GM12891 (cell line): ENCODE measurements around the gene RBM22.

Source experiments
- PAX5 ChIP-seq: IDR thresholded peaks from 2 replicates; pipeline ENCODE4 v1.6.1; 2011; ENCODE audit warnings: low read length, moderate library complexity, mild to moderate bottlenecking; ENCODE audit not compliant: insufficient read depth, severe bottlenecking
- POLR2A ChIP-seq: IDR thresholded peaks from 2 replicates; pipeline ENCODE4 v1.6.1; 2011; ENCODE audit warnings: low read depth, low read length, control low read depth
- POLR2AphosphoS5 ChIP-seq: IDR thresholded peaks from 2 replicates; pipeline ENCODE4 v1.6.1; 2011; ENCODE audit warnings: low read depth, low read length, control low read depth
- POU2F2 ChIP-seq: IDR thresholded peaks from 2 replicates; pipeline ENCODE4 v1.6.1; 2011; ENCODE audit warnings: low read depth, mild to moderate bottlenecking, control low read depth, low read length, moderate library complexity
- SPI1 ChIP-seq: IDR thresholded peaks from 2 replicates; pipeline ENCODE4 v1.6.1; 2011; ENCODE audit warnings: low read depth, low read length, control low read depth
- TAF1 ChIP-seq: IDR thresholded peaks from 2 replicates; pipeline ENCODE4 v1.6.1; 2011; ENCODE audit warnings: low read depth, low read length, control low read depth

DNA sequence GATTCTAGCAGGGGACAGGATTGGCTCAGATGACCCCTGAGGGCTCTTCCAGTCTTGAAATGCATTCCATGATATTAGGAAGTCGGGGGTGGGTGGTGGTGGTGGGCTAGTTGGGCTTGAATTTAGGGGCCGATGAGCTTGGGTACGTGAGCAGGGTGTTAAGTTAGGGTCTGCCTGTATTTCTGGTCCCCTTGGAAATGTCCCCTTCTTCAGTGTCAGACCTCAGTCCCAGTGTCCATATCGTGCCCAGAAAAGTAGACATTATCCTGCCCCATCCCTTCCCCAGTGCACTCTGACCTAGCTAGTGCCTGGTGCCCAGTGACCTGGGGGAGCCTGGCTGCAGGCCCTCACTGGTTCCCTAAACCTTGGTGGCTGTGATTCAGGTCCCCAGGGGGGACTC is 42.7 kb downstream of the RBM22 start:
- no peak for TF ChIP-seq TAF1
- no peak for TF ChIP-seq POLR2AphosphoS5
- no peak for TF ChIP-seq POLR2A
- no peak for TF ChIP-seq PAX5
- TF ChIP-seq POU2F2 = no peak
- no peak for TF ChIP-seq SPI1
